H9 (cell line): ENCODE measurements around the gene CCL20. TPM values are rescaled to one million over a fixed set of nuclear protein-coding genes. Genes with fewer than 3 reads are reported as not detected.

Experiments
- DNase-seq: peaks from one replicate; pipeline ENCODE4 v3.0.0-alpha.2; 2017
- H2AFZ ChIP-seq: one replicate; pipeline ENCODE4 v1.6.1; 2013; ENCODE audit warnings: mild to moderate bottlenecking, low read length, control low read depth, moderate library complexity
- H2AK5ac ChIP-seq: 2 replicates; pipeline ENCODE4 v1.6.1; 2013; ENCODE audit warnings: low read length, control low read depth, mixed read lengths; ENCODE audit not compliant: insufficient read length
- H2BK120ac ChIP-seq: one replicate; pipeline ENCODE4 v1.6.1; 2013; ENCODE audit warnings: low read depth, mild to moderate bottlenecking, low read length, control low read depth, inconsistent platforms; ENCODE audit not compliant: poor library complexity, severe bottlenecking
- H2BK12ac ChIP-seq: 2 replicates; pipeline ENCODE4 v1.6.1; 2013; ENCODE audit warnings: low read length, control low read depth, mixed read lengths, low read depth; ENCODE audit not compliant: insufficient read length
- H2BK15ac ChIP-seq: 2 replicates; pipeline ENCODE4 v1.6.1; 2013; ENCODE audit warnings: low read depth, low read length, control low read depth
- H2BK20ac ChIP-seq: one replicate; pipeline ENCODE4 v1.6.1; 2013; ENCODE audit warnings: low read depth, mild to moderate bottlenecking, low read length, control low read depth, inconsistent platforms; ENCODE audit not compliant: poor library complexity, severe bottlenecking
- H2BK5ac ChIP-seq: 2 replicates; pipeline ENCODE4 v1.6.1; 2013; ENCODE audit warnings: low read length, control low read depth, mixed read lengths; ENCODE audit not compliant: insufficient read length
- H3K14ac ChIP-seq: 2 replicates; pipeline ENCODE4 v1.6.1; 2013; ENCODE audit warnings: low read length, control low read depth; ENCODE audit not compliant: insufficient read depth
- H3K18ac ChIP-seq: 2 replicates; pipeline ENCODE4 v1.6.1; 2013; ENCODE audit warnings: low read depth, mild to moderate bottlenecking, mixed read lengths, low read length, control low read depth; ENCODE audit not compliant: insufficient read length
- H3K23ac ChIP-seq: 2 replicates; pipeline ENCODE4 v1.6.1; 2013; ENCODE audit warnings: low read length, control low read depth, mixed read lengths, low read depth; ENCODE audit not compliant: insufficient read length
- H3K23me2 ChIP-seq: 2 replicates; pipeline ENCODE4 v1.6.1; 2013; ENCODE audit warnings: low read depth, mild to moderate bottlenecking, mixed read lengths, low read length, control low read depth; ENCODE audit not compliant: insufficient read length, poor library complexity, severe bottlenecking
- H3K27ac ChIP-seq: 2 replicates; pipeline ENCODE4 v1.5.1; 2013; ENCODE audit warnings: low read length, control low read depth, mixed read lengths, low read depth; ENCODE audit not compliant: insufficient read length
- H3K27me3 ChIP-seq: 2 replicates; pipeline ENCODE4 v1.6.1; 2013; ENCODE audit warnings: low read length, control low read depth, inconsistent platforms; ENCODE audit not compliant: insufficient read depth
- H3K4ac ChIP-seq: 2 replicates; pipeline ENCODE4 v1.6.1; 2013; ENCODE audit warnings: low read depth, mild to moderate bottlenecking, control low read depth, inconsistent platforms, low read length, moderate library complexity
- H3K4me1 ChIP-seq: 2 replicates; pipeline ENCODE4 v1.6.1; 2013; ENCODE audit warnings: low read length, control low read depth, inconsistent platforms; ENCODE audit not compliant: insufficient read depth
- H3K4me2 ChIP-seq: 2 replicates; pipeline ENCODE4 v1.6.1; 2013; ENCODE audit warnings: low read length, control low read depth, mixed read lengths; ENCODE audit not compliant: insufficient read length, insufficient read depth
- H3K56ac ChIP-seq: 2 replicates; pipeline ENCODE4 v1.6.1; 2013; ENCODE audit warnings: low read depth, mild to moderate bottlenecking, mixed read lengths, low read length, control low read depth; ENCODE audit not compliant: insufficient read length
- H3K79me1 ChIP-seq: 2 replicates; pipeline ENCODE4 v1.6.1; 2013; ENCODE audit warnings: low read depth, mild to moderate bottlenecking, moderate library complexity, low read length, control low read depth, inconsistent platforms; ENCODE audit not compliant: insufficient read depth, poor library complexity, severe bottlenecking
- H3K79me2 ChIP-seq: 2 replicates; pipeline ENCODE4 v1.6.1; 2013; ENCODE audit warnings: low read length, control low read depth, inconsistent platforms; ENCODE audit not compliant: insufficient read depth
- H3K9ac ChIP-seq: 2 replicates; pipeline ENCODE4 v1.6.1; 2013; ENCODE audit warnings: low read length, control low read depth, mixed read lengths; ENCODE audit not compliant: insufficient read length; ENCODE audit errors: extremely low read depth
- H3K9me3 ChIP-seq: one replicate; pipeline ENCODE4 v1.6.1; 2013; ENCODE audit warnings: low read depth, low read length, inconsistent platforms; ENCODE audit not compliant: control insufficient read depth
- H3T11ph ChIP-seq: one replicate; pipeline ENCODE4 v1.6.1; 2013; ENCODE audit warnings: mild to moderate bottlenecking, low read length, control low read depth, inconsistent platforms
- H4K20me1 ChIP-seq: one replicate; pipeline ENCODE4 v1.6.1; 2013; ENCODE audit not compliant: control insufficient read depth, insufficient read length, insufficient read depth
- H4K5ac ChIP-seq: 2 replicates; pipeline ENCODE4 v1.6.1; 2013; ENCODE audit warnings: low read depth, mild to moderate bottlenecking, mixed read lengths, low read length, control low read depth; ENCODE audit not compliant: insufficient read length
- H4K8ac ChIP-seq: replicated peaks from 2 replicates; pipeline ENCODE4 v1.6.1; 2013; ENCODE audit warnings: low read length, control low read depth, mixed read lengths, low read depth; ENCODE audit not compliant: insufficient read length
- H4K91ac ChIP-seq: 2 replicates; pipeline ENCODE4 v1.6.1; 2013; ENCODE audit warnings: low read depth, mild to moderate bottlenecking, moderate library complexity, mixed read lengths, low read length, control low read depth; ENCODE audit not compliant: insufficient read length
- H3K27ac Mint-ChIP-seq, 3 experiments: 2 replicates in 2 of 3; 3 replicates in 1 of 3; pipeline ENCODE4 v1.8.0; 2020 to 2021; ENCODE audit warnings: mixed read lengths in 3 of 3, mild to moderate bottlenecking in 1 of 3, moderate library complexity in 1 of 3
- H3K27me3 Mint-ChIP-seq: 2 replicates; pipeline ENCODE4 v1.8.0; 2021; ENCODE audit warnings: low read depth, mild to moderate bottlenecking, moderate library complexity, mixed read lengths
- H3K36me3 Mint-ChIP-seq, 3 experiments: 2 replicates in 2 of 3; 3 replicates in 1 of 3; pipeline ENCODE4 v1.8.0; 2020 to 2021; ENCODE audit warnings: low read depth in 3 of 3, mixed read lengths in 3 of 3; ENCODE audit not compliant: insufficient read depth in 1 of 3
- H3K4me1 Mint-ChIP-seq, 2 experiments: 2 replicates each; pipeline ENCODE4 v1.8.0; 2020; ENCODE audit warnings: mixed read lengths in 2 of 2
- H3K4me3 Mint-ChIP-seq, 2 experiments: 2 replicates in 1 of 2; 3 replicates in 1 of 2; pipeline ENCODE4 v1.8.0; 2020 to 2021; ENCODE audit warnings: mild to moderate bottlenecking in 2 of 2, mixed read lengths in 2 of 2, moderate library complexity in 1 of 2
- H3K9me3 Mint-ChIP-seq, 2 experiments: 2 replicates in 1 of 2; 3 replicates in 1 of 2; pipeline ENCODE4 v1.8.0; 2020; ENCODE audit warnings: mild to moderate bottlenecking in 2 of 2, mixed read lengths in 2 of 2, moderate library complexity in 1 of 2
- WGBS: extraction: QIAGEN DNeasy Blood & Tissue Kit; methylation state at CpG from one replicate; pipeline ENCODE4 v1.1.7; 2013; ENCODE audit warnings: missing lambda C conversion rate, low lambda C conversion rate, mixed read lengths; ENCODE audit not compliant: insufficient read length; ENCODE audit errors: extremely low coverage; 5-methylcytosine and 5-hydroxymethylcytosine counted together
- total RNA-seq: library from RNA; stranded (reverse); gene quantifications from 2 replicates; pipeline ENCODE4 v1.2.1, GENCODE V29; 2021
- TF ChIP-seq, protein P1 (sequence below): fragments of 200-600 bp; sonication (generic); conservative IDR thresholded peaks from 3 replicates; pipeline ENCODE4 v1.8.0; 2021; ENCODE audit warnings: antibody characterized with exemption, mild to moderate bottlenecking

Gene CCL20
- total RNA-seq, 1 experiment from 2014 or later, result not detected

DNA sequence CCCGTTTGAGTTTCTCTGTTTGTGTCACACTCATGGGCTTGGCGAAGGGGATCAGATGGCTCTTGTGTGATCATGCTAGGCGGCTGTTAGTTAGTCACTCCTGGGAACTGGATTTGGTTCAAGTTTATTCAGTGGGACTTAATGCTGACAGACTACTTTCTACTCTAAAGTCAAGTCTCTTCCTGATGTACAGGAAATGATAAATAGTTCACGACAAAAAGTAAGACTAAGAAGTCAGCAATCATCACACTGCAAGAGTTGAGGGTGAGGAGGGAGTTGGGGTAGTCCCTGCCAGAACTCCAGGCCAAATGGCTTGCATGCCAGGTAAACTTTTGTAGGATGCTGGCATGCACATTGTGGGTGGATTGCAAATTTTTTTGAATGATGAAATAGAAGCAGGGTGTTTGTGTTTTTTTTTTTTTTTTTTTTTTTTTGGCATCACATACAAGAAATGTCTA is 25.1 kb upstream of the CCL20 start:
- Histone ChIP-seq H2BK15ac (no peak overlapping the region), H4K91ac (no peak overlapping the region), H4K20me1 (no peaks in the 10 kb centered on the region), H3K9me3 (no peaks in the 10 kb centered on the region), H4K5ac (no peak overlapping the region), H3K4ac (no peak overlapping the region), H3K27ac (no peak overlapping the region), H2BK20ac (no peak overlapping the region), H3K79me2 (no peaks in the 10 kb centered on the region), H2BK12ac (no peak overlapping the region), H3K9ac (no peak overlapping the region), H3T11ph (no peak overlapping the region), H3K27me3 (0 out of 2 replicates have a peak, but pooled peaks cover 2% of the 10 kb centered on the region), H2AFZ (no peak overlapping the region), H2BK5ac (no peak overlapping the region), H3K23me2 (no peaks in the 10 kb centered on the region), H3K14ac (no peak overlapping the region), H2BK120ac (no peak overlapping the region), H2AK5ac (no peak overlapping the region), H4K8ac (no peak overlapping the region), H3K18ac (no peak overlapping the region), H3K4me1 (no peaks in the 10 kb centered on the region), H3K23ac (no peak overlapping the region), H3K4me2 (no peak overlapping the region), H3K79me1 (no peaks in the 10 kb centered on the region), H3K56ac (no peak overlapping the region)
- H3K36me3 Mint-ChIP-seq, result no peaks in the 10 kb centered on the region
- H3K4me1 Mint-ChIP-seq, result 0 out of 4 replicates have a peak, but pooled peaks cover 0 to 2% of the 10 kb centered on the region in 2 experiments
- TF ChIP-seq, protein P1, sequence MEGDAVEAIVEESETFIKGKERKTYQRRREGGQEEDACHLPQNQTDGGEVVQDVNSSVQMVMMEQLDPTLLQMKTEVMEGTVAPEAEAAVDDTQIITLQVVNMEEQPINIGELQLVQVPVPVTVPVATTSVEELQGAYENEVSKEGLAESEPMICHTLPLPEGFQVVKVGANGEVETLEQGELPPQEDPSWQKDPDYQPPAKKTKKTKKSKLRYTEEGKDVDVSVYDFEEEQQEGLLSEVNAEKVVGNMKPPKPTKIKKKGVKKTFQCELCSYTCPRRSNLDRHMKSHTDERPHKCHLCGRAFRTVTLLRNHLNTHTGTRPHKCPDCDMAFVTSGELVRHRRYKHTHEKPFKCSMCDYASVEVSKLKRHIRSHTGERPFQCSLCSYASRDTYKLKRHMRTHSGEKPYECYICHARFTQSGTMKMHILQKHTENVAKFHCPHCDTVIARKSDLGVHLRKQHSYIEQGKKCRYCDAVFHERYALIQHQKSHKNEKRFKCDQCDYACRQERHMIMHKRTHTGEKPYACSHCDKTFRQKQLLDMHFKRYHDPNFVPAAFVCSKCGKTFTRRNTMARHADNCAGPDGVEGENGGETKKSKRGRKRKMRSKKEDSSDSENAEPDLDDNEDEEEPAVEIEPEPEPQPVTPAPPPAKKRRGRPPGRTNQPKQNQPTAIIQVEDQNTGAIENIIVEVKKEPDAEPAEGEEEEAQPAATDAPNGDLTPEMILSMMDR, result no peak
- no CpG with 5 or more reads among the region's 4 CpGs for WGBS
- no peak overlapping the region for H3K4me3 Mint-ChIP-seq
- H3K27ac Mint-ChIP-seq, result peak overlapping the region in 1 of 3 experiments; percentile 12; a peak in 2 of 7 replicates
- no peaks in the 10 kb centered on the region for H3K27me3 Mint-ChIP-seq
- no peaks in the 10 kb centered on the region; a peak in 1 of 5 replicates for H3K9me3 Mint-ChIP-seq
- no peak for DNase-seq
